Sigmoid colon (tissue), 4 donors: ENCODE results near the gene TUB.

Source experiments
- EP300 ChIP-seq, 4 donors: sonication (generic); formaldehyde crosslinking; IDR thresholded peaks; one replicate each; pipeline ENCODE4 v1.6.1; 2017; ENCODE audit warnings: antibody characterized with exemption in 4 of 4
- POLR2A ChIP-seq, 2 donors: fragments of 450-650 bp; IDR thresholded peaks; one replicate each; pipeline ENCODE4 v1.6.1; 2016; ENCODE audit warnings: antibody characterized with exemption in 2 of 2, mild to moderate bottlenecking in 2 of 2, moderate library complexity in 2 of 2
- TF ChIP-seq, protein P1 (sequence below), 4 experiments: fragments of 450-650 bp in 3 of 4; fragments of 200-600 bp in 1 of 4; IDR thresholded peaks; one replicate each; pipeline ENCODE4 v1.5.1; 2016 to 2019; ENCODE audit warnings: antibody characterized with exemption in 4 of 4, mild to moderate bottlenecking in 3 of 4, moderate library complexity in 2 of 4

DNA sequence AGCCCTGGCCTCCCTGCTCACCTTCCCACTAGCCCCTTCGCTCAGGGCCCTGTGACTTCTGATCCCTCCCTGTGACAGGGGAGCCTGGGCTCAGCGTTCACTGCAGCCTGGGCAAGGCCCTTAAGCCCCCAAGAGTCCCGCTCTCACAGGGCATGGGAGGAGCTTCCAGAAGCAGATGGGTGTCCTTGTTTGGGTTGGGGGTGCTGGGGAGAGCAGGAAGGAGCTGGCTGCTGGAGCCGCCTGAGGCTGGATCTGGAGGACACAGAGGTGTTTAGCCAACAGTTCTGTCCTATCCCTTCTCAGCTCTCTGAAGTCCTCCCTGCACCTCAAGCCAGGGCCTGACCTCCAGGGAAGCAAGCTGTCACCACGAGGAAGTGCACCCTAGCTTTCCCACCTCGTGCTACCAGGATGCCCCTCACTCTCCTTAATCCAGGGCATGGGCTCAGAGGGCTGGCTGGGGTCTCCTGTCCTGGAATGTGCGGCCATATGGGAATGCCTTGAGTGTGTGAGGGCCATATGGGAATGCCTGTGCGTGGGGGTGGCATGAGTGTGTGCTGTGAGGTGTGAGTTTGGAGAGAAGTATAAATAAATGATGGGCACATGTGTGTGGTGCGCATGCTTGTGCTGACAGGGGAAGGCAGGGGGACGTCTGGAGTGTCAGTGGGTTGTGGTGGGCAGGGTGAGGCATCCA lies 25.0 kb upstream of the TUB start:
- TF ChIP-seq, protein P1, sequence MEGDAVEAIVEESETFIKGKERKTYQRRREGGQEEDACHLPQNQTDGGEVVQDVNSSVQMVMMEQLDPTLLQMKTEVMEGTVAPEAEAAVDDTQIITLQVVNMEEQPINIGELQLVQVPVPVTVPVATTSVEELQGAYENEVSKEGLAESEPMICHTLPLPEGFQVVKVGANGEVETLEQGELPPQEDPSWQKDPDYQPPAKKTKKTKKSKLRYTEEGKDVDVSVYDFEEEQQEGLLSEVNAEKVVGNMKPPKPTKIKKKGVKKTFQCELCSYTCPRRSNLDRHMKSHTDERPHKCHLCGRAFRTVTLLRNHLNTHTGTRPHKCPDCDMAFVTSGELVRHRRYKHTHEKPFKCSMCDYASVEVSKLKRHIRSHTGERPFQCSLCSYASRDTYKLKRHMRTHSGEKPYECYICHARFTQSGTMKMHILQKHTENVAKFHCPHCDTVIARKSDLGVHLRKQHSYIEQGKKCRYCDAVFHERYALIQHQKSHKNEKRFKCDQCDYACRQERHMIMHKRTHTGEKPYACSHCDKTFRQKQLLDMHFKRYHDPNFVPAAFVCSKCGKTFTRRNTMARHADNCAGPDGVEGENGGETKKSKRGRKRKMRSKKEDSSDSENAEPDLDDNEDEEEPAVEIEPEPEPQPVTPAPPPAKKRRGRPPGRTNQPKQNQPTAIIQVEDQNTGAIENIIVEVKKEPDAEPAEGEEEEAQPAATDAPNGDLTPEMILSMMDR (IDR thresholded peaks at IDR 0.05): no peak
- TF ChIP-seq EP300 (IDR thresholded peaks at IDR 0.05) (no peak), POLR2A (IDR thresholded peaks at IDR 0.05) (no peak)
